Mesendoderm (in vitro differentiated cells): Measurements from ENCODE around the gene ZNRD2. TPM values are rescaled to one million over a fixed set of nuclear protein-coding genes. Genes with fewer than 3 reads are reported as not detected.
"Not testable (repeated sequence)": the region's sequence is repeated elsewhere in the genome, so short reads cannot be mapped to it uniquely, and the experiment has no call there.

Source experiments
- DNase-seq: peaks from one replicate; pipeline ENCODE4 v3.0.0; 2013
- H2AK5ac ChIP-seq: 2 replicates; pipeline ENCODE4 v1.6.1; 2013; ENCODE audit warnings: low read length, inconsistent platforms
- H2BK120ac ChIP-seq: 2 replicates; pipeline ENCODE4 v1.6.1; 2013; ENCODE audit warnings: low read depth, mild to moderate bottlenecking, low read length, moderate library complexity, mixed read lengths
- H2BK15ac ChIP-seq: replicated peaks from 2 replicates; pipeline ENCODE4 v1.6.1; 2013; ENCODE audit warnings: low read depth, mild to moderate bottlenecking, moderate library complexity
- H2BK5ac ChIP-seq: 2 replicates; pipeline ENCODE4 v1.6.1; 2013; ENCODE audit warnings: low read length, inconsistent platforms
- H3K18ac ChIP-seq: 2 replicates; pipeline ENCODE4 v1.6.1; 2013; ENCODE audit warnings: mild to moderate bottlenecking, low read length, mixed read lengths
- H3K23ac ChIP-seq: one replicate; pipeline ENCODE4 v1.6.1; 2013; ENCODE audit warnings: low read length
- H3K27ac ChIP-seq: 2 replicates; pipeline ENCODE4 v1.5.1; 2013; ENCODE audit warnings: low read depth, mild to moderate bottlenecking, inconsistent platforms, low read length, moderate library complexity
- H3K27me3 ChIP-seq: 2 replicates; pipeline ENCODE4 v1.6.1; 2013; ENCODE audit warnings: low read length, control low read depth, mild to moderate bottlenecking, inconsistent platforms; ENCODE audit not compliant: insufficient read depth, poor library complexity
- H3K36me3 ChIP-seq: 2 replicates; pipeline ENCODE4 v1.6.1; 2013; ENCODE audit warnings: low read length, inconsistent platforms; ENCODE audit not compliant: control insufficient read depth, insufficient read depth
- H3K4ac ChIP-seq: one replicate; pipeline ENCODE4 v1.6.1; 2013; ENCODE audit warnings: low read depth, mild to moderate bottlenecking, low read length, moderate library complexity
- H3K4me1 ChIP-seq: 2 replicates; pipeline ENCODE4 v1.6.1; 2013; ENCODE audit warnings: low read depth, low read length, inconsistent platforms; ENCODE audit not compliant: control insufficient read depth
- H3K4me2 ChIP-seq: 2 replicates; pipeline ENCODE4 v1.6.1; 2013; ENCODE audit warnings: low read length
- H3K4me3 ChIP-seq: 2 replicates; pipeline ENCODE4 v1.5.1; 2013; ENCODE audit warnings: mild to moderate bottlenecking, low read length
- H3K56ac ChIP-seq: one replicate; pipeline ENCODE4 v1.6.1; 2013; ENCODE audit warnings: low read length
- H3K79me1 ChIP-seq: 2 replicates; pipeline ENCODE4 v1.6.1; 2013; ENCODE audit warnings: low read length, inconsistent platforms
- H3K79me2 ChIP-seq: 2 replicates; pipeline ENCODE4 v1.6.1; 2013; ENCODE audit warnings: mild to moderate bottlenecking, low read length; ENCODE audit not compliant: control insufficient read depth, insufficient read depth
- H3K9ac ChIP-seq: 2 replicates; pipeline ENCODE4 v1.6.1; 2013; ENCODE audit warnings: low read length, inconsistent platforms
- H4K5ac ChIP-seq: one replicate; pipeline ENCODE4 v1.6.1; 2013; ENCODE audit warnings: low read length
- H4K8ac ChIP-seq: one replicate; pipeline ENCODE4 v1.6.1; 2013; ENCODE audit warnings: low read depth, mild to moderate bottlenecking, control low read depth, low read length, moderate library complexity
- WGBS: extraction: QIAGEN DNeasy Blood & Tissue Kit; methylation state at CpG from one replicate; pipeline ENCODE4 v1.1.7; 2013; ENCODE audit warnings: low lambda C conversion rate, missing lambda C conversion rate; ENCODE audit not compliant: insufficient coverage; ENCODE audit errors: extremely low coverage; 5-methylcytosine and 5-hydroxymethylcytosine counted together
- polyA plus RNA-seq, 2 experiments: library from polyadenylated mRNA; stranded (reverse); fragments of 200-250 nt; gene quantifications; one replicate each; pipeline ENCODE4 v1.2.3, GENCODE V29; 2013

Gene ZNRD2, protein sequence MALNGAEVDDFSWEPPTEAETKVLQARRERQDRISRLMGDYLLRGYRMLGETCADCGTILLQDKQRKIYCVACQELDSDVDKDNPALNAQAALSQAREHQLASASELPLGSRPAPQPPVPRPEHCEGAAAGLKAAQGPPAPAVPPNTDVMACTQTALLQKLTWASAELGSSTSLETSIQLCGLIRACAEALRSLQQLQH
- polyA plus RNA-seq (2013, experiment 1 of 2), result 110 TPM
- 113 TPM for polyA plus RNA-seq (2013, experiment 2 of 2)

DNA sequence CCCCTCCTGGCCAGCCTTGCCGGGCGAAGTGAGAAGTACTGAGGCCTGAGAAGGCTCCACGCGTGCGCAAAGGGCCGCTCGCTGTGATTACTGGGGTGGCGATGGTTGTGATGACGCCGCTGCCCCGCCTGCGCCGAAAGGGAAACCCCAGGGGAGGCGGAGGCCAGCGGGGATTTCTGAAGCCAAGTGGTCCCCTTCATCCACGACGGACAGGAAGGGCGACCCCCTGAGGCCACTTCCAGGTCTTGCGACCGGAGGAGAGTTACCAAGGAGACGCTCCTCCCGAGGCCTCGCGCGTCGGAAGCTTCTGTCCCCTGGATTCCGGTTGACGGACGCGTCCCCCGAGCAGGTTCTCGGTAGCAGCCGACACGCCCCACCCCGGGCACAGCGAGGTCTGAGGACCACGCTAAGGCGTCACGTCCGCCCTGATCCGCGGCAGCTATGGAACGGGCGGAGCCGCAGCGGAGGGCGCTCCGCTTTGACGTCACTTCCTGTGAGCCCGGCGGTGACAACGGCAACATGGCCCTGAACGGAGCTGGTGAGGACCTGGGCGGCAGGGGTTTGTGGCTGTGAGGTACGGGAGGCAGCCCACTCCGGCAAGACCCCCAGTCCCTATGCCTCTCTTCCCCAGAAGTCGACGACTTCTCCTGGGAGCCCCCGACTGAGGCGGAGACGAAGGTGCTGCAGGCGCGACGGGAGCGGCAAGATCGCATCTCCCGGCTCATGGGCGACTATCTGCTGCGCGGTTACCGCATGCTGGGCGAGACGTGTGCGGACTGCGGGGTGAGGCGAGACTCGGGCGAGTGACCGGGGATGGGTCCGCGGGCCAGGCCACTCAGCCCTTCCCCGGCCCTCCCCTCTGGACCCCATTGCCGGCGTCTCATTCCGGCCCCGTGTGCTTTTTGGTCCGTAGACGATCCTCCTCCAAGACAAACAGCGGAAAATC is at the start of gene ZNRD2:
Gene ZNRD2, plus strand, starts transcription at position 505 of the 946 bp plus-strand sequence. Its CDS starts 15 bp downstream, at position 520.
- H4K8ac ChIP-seq, result peak within 1 kb of the TSS; percentile 76
- H3K36me3 ChIP-seq, result no peaks in the 10 kb centered on the region
- H3K4ac ChIP-seq, result peak within 1 kb of the TSS; percentile 64
- DNase-seq, result peak; percentile 99
- no peak within 1 kb of the TSS for H2AK5ac ChIP-seq
- no peak within 1 kb of the TSS for H2BK15ac ChIP-seq
- H3K9ac ChIP-seq, result peak within 1 kb of the TSS; percentile 92
- H3K56ac ChIP-seq, result peak within 1 kb of the TSS; percentile 98
- H3K79me2 ChIP-seq, result peaks cover 8% of the 10 kb centered on the region
- no peak within 1 kb of the TSS for H2BK120ac ChIP-seq
- H3K4me1 ChIP-seq, result peaks cover 11% of the 10 kb centered on the region
- H3K27ac ChIP-seq, result peak within 1 kb of the TSS; percentile 84
- H3K27me3 ChIP-seq, result no peaks in the 10 kb centered on the region
- H4K5ac ChIP-seq, result no peak within 1 kb of the TSS
- WGBS, result no CpG with 5 or more reads among the region's 89 CpGs
- peak within 1 kb of the TSS; percentile 22 for H3K18ac ChIP-seq
- peaks cover 9% of the 10 kb centered on the region for H3K79me1 ChIP-seq
- H3K4me2 ChIP-seq, result peak within 1 kb of the TSS; percentile 81
- H2BK5ac ChIP-seq, result no peak within 1 kb of the TSS
- peak within 1 kb of the TSS; percentile 97 for H3K4me3 ChIP-seq
- H3K23ac ChIP-seq, result no peak within 1 kb of the TSS

DNA sequence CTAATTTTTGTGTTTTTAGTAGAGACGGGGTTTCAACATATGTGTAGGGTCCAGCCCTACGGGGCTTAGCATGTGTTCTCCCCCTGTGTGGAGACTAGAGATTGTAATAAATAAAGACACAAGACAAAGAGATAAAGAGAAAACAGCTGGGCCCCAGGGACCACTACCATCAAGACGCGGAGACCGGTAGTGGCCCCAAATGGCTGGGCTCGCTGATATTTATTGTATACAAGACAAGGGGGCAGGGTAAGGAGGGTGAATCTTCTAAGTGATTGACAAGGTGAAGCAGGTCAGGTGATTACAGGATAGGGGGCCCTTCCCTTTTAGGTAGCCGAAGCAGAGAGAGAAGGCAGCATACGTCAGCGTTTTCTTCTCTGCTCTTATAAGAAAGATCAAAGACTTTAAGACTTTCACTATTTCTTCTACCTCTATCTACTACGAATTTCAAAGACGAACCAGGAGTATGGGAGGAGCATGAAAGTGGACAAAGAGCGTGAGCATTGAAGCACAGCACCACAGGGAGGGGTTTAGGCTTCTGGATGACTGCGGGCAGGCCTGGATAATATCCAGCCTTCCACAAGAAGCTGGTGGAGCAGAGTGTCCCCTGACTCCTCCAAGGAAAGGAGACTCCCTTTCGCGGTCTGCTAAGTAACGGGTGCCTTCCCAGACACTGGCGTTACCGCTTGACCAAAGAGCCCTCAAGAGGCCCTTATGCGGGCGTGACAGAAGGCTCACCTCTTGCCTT is 48.3 kb upstream of the ZNRD2 start:
- not testable (repeated sequence) for H3K56ac ChIP-seq, H3K79me1 ChIP-seq, H2BK15ac ChIP-seq, H3K4me3 ChIP-seq, H2BK120ac ChIP-seq, H3K18ac ChIP-seq, H3K36me3 ChIP-seq, H3K27ac ChIP-seq, H3K4me2 ChIP-seq, H4K5ac ChIP-seq, H4K8ac ChIP-seq, DNase-seq, H3K4me1 ChIP-seq, H3K4ac ChIP-seq, H3K23ac ChIP-seq, H2AK5ac ChIP-seq, H3K9ac ChIP-seq, H3K79me2 ChIP-seq, H3K27me3 ChIP-seq, H2BK5ac ChIP-seq
- WGBS, result no CpG with 5 or more reads among the region's 20 CpGs

DNA sequence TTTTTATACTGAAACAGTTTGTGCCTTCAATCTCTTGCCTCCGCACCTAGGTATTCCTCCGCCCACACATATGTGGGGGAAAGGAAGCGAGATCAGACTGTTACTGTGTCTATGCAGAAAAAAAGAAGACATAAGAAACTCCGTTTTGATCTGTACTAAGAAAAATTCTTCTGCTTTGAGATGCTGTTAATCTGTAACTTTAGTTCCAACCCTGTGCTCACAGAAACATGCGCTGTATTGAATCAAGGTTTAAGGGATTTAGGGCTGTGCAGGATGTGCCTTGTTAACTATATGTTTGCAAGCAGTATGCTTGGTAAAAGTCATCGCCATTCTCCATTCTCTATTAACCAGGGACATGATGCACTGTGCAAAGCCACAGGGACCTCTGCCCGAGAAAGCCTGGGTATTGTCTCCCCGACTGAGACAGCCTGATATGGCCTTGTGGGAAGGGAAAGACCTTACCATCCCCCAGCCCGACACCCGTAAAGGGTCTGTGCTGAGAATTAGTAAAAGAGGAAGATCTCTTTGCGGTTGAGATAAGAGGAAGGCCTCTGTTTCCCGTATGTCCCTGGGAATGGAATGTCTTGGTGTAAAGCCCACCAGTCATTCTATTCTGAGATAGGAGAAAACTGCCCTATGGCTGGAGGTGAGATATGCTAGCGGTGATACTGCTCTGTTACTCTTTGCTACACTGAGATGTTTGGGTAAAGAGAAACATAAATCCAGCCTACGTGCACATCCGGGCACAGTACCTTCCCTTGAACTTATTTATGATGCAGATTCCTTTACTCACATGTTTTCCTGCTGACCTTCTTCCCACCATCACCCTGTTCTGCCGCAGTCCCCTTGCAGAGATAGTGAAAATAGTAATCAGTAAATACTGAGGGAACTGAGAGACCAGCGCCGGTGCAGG is 47.3 kb upstream of the ZNRD2 start:
- H3K4ac ChIP-seq, H3K79me2 ChIP-seq, H3K79me1 ChIP-seq, H2AK5ac ChIP-seq, H3K27me3 ChIP-seq, H3K27ac ChIP-seq, H3K9ac ChIP-seq, H3K4me2 ChIP-seq, H4K5ac ChIP-seq, H3K18ac ChIP-seq, H2BK120ac ChIP-seq, H2BK5ac ChIP-seq, H3K4me3 ChIP-seq, H2BK15ac ChIP-seq, H4K8ac ChIP-seq, H3K23ac ChIP-seq, H3K4me1 ChIP-seq, H3K36me3 ChIP-seq: not testable (repeated sequence)
- peak; percentile 72 for DNase-seq
- H3K56ac ChIP-seq, result peak overlapping the region; percentile 49
- WGBS, result no CpG with 5 or more reads among the region's 18 CpGs

DNA sequence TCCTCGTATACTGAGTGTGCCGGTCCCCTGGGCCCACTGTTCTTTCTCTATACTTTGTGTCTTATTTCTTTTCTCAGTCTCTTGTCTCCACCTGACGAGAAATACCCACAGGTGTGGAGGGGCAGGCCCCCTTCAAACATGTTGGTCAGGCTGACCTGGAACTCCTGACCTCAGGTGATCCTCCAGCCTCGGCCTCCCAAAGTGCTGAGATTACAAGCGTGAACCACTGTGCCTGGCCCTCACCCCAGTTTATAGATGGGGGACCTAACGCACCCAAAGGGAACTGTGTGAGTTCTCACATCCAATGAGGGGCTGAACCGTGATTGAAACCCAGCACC is 46.7 kb upstream of the ZNRD2 start:
- DNase-seq, H3K4ac ChIP-seq, H4K8ac ChIP-seq, H4K5ac ChIP-seq, H2BK120ac ChIP-seq, H3K4me3 ChIP-seq, H2BK5ac ChIP-seq, H2BK15ac ChIP-seq, H3K18ac ChIP-seq, H3K56ac ChIP-seq, H3K4me2 ChIP-seq, H3K36me3 ChIP-seq, H3K4me1 ChIP-seq, H3K79me1 ChIP-seq, H3K23ac ChIP-seq, H3K9ac ChIP-seq, H3K27ac ChIP-seq, H3K27me3 ChIP-seq, H3K79me2 ChIP-seq: not testable (repeated sequence)
- peak overlapping the region; percentile 36 for H2AK5ac ChIP-seq
- no CpG with 5 or more reads among the region's 7 CpGs for WGBS

DNA sequence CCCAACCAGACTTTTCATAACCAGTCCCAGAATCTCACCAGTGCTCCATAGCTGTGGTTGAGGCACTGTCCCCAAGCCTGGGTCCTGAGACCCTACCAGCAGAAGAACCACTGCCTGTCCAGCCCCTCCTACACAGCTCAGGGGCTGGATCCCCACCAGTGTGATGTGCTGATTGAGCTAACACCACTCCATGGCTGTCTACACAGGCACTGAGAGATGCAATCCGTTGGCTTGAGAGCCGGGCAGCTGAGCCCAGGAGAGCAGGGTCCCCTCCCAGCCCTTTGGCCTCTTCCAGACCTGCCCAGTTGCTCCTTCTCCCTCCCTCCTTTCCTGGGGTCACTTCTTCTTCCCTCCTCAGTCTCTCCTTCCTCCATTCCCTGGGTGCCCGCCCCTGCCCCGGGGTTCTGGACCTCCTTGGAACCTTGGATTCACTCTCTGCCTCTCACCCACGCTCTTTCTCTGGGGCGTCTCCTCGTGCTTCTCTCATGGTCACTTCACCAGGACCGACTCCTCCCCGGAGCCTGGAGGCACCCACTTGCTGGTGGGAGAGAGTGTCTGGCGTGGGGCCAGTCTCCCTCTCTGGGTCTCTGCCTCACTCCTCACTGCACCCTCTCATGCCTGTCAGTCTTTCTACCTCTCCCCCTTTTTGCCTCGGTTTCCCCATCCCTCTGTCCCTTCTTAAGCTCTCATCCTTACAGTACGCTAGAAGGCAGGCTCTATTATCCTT is 46.1 kb upstream of the ZNRD2 start:
- Histone ChIP-seq H2AK5ac (no peak overlapping the region), H2BK5ac (no peak overlapping the region), H3K23ac (no peak overlapping the region), H3K79me1 (peaks cover 10% of the 10 kb centered on the region), H4K5ac (no peak overlapping the region), H3K9ac (peak overlapping the region; percentile 26), H3K4ac (no peak overlapping the region), H3K27me3 (no peaks in the 10 kb centered on the region), H3K36me3 (peaks cover 2% of the 10 kb centered on the region), H3K56ac (peak overlapping the region; percentile 75), H4K8ac (no peak overlapping the region), H2BK120ac (no peak overlapping the region), H3K18ac (no peak overlapping the region), H3K4me3 (no peak overlapping the region), H2BK15ac (no peak overlapping the region), H3K79me2 (peaks cover 5% of the 10 kb centered on the region), H3K4me2 (peak overlapping the region; percentile 9), H3K27ac (no peak overlapping the region), H3K4me1 (no peaks in the 10 kb centered on the region)
- no peak for DNase-seq
- WGBS, result no CpG with 5 or more reads among the region's 12 CpGs
